Measurements from ENCODE around the gene APOL6.
"Not testable (repeated sequence)": the region's sequence is repeated elsewhere in the genome, so short reads cannot be mapped to it uniquely, and the experiment has no call there.

The APOL6 gene

DNA sequence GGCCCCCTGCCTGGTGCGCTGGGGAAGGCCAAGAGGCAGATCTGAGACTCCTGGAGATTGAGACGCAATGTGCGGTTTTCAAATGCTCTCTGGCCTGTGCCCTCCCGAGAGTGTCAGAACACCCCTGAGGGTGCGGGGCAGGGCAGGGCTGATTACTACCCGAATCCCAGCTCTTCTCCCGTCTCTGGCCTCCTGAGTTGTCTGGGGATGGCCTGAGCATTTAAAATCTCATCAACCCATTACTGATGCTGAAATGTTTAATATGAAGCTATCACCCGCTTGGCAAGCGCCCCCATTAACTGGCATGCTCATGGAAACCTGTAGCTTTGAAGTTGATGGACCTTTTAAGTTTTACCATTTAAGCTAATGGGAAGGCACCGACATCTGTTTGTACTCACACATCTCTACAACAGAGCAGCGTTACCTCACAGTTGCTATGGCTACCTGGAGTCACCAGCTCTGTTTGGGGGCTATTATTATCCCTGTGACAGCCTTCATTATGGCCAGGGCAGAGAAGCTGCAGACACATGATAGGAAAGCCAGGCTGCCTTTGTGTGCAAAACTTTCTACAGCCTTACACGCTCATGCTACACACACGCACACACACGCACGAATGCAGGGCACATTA, 27.5 kb upstream of the APOL6 start:
- no peaks in the 10 kb centered on the region for H3K9me3 Mint-ChIP-seq
- DNase-seq (ENCODE audit: low spot score in 2 of 2) (no peak), ATAC-seq (replicated peaks; ENCODE audit: extremely low read depth, poor library complexity, severe bottlenecking) (no peak)
- H3K27me3 Mint-ChIP-seq = peaks cover 19% of the 10 kb centered on the region
- H3K4me3 Mint-ChIP-seq = no peak overlapping the region
- H3K27ac Mint-ChIP-seq (ENCODE audit: low read depth) = no peak overlapping the region
- H3K4me1 Mint-ChIP-seq = peaks cover 6% of the 10 kb centered on the region
- H3K36me3 Mint-ChIP-seq (ENCODE audit: insufficient read depth) = no peaks in the 10 kb centered on the region

DNA sequence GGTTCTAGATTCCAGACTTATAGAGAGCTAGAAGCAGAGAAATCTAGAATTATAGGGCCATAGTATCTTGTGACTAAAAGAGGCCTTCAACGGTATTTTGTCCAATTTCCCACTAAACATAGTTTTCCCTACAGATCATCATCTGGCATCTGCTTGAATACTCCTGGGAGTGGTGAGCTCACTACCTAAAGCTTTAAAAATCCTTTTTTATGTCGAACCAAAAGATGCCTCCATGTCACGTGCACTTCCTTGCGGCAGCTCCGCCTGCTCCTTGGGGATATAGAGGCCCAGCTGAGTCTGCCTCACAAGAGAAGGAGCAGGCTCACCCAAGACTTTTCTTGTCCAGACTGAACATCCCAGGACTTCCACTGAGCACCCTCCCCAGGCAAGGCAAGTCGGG, 26.8 kb upstream of the APOL6 start:
- ATAC-seq (replicated peaks; ENCODE audit: extremely low read depth, poor library complexity, severe bottlenecking) (no peak), DNase-seq (ENCODE audit: low spot score in 2 of 2) (no peak)
- no peaks in the 10 kb centered on the region for H3K36me3 Mint-ChIP-seq (ENCODE audit: insufficient read depth)
- no peaks in the 10 kb centered on the region for H3K9me3 Mint-ChIP-seq
- H3K4me1 Mint-ChIP-seq = peaks cover 6% of the 10 kb centered on the region
- no peak overlapping the region for H3K4me3 Mint-ChIP-seq
- H3K27ac Mint-ChIP-seq (ENCODE audit: low read depth) = no peak overlapping the region
- peaks cover 23% of the 10 kb centered on the region for H3K27me3 Mint-ChIP-seq

DNA sequence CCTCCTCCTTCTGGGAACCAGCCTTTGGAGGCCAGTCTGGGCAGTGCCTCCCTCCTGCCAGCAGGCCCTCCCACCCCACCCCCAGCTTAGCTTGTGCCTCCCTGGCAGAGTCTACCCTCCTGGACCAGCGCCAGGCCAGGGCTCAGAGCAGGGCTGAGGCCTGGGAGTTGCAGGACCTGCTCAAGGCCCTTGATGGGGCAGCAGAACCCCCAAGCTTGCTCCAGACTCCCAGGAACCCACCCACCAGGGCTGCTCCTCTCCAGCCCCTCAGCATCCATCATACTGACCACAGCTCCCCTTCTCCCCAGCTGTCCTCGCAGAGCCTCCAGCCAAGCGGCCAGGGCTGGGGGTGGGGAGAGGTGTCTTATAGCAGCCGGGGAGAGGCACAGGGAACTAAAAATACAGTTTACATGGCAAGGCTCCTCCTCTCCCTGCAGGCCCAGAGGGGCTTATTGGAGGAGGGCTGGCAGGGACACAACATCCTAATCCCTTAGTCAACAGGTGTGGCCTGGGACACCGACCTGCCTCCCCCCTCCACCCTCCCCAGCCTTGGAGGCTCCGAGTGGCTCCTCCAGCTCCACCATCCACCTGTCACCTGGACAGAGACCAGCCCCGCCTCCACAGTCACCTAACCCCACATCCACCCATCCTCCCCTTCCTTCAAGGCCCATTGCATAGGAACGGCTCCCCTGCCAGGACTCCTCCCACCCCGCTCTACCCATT, 25.9 kb upstream of the APOL6 start:
- ATAC-seq (replicated peaks; ENCODE audit: extremely low read depth, poor library complexity, severe bottlenecking) (no peak), DNase-seq (ENCODE audit: low spot score in 2 of 2) (no peak)
- peaks cover 12% of the 10 kb centered on the region for H3K4me1 Mint-ChIP-seq
- peaks cover 23% of the 10 kb centered on the region for H3K27me3 Mint-ChIP-seq
- no peaks in the 10 kb centered on the region for H3K9me3 Mint-ChIP-seq
- no peak overlapping the region for H3K27ac Mint-ChIP-seq (ENCODE audit: low read depth)
- H3K36me3 Mint-ChIP-seq (ENCODE audit: insufficient read depth) = no peaks in the 10 kb centered on the region
- H3K4me3 Mint-ChIP-seq = no peak overlapping the region

GRCh38 chr22:35623885-35624284, 24.4 kb upstream of the APOL6 start:
- H3K4me1 Mint-ChIP-seq = peaks cover 17% of the 10 kb centered on the region
- H3K9me3 Mint-ChIP-seq; ATAC-seq (replicated peaks; ENCODE audit: extremely low read depth, poor library complexity, severe bottlenecking); H3K36me3 Mint-ChIP-seq (ENCODE audit: insufficient read depth); H3K4me3 Mint-ChIP-seq; H3K27ac Mint-ChIP-seq (ENCODE audit: low read depth); DNase-seq (ENCODE audit: low spot score in 2 of 2): not testable (repeated sequence)
- H3K27me3 Mint-ChIP-seq = peaks cover 23% of the 10 kb centered on the region

DNA sequence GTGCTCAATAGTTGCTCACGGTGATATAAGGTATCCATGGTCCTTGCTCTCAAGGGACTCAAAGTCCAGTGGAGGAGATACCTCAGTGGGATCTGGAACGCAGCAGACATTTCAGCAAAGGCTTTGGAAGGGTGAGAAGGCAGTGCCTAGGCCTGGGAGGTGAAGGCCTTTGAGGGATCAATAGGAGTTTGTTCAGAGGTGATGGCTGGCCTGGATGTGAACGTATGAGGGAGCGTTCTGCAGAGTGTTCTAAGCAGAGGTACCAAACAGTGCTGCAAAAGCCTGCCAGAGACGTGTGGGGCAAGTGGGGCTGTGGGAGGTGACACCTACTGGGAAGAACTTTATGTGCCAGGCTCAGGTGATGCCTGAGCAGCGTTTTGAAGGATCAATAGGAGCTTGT, 23.7 kb upstream of the APOL6 start:
- Mint-ChIP-seq H3K27ac (ENCODE audit: low read depth) (no peak overlapping the region), H3K4me3 (no peak overlapping the region), H3K9me3 (no peaks in the 10 kb centered on the region), H3K36me3 (ENCODE audit: insufficient read depth) (no peaks in the 10 kb centered on the region), H3K4me1 (peaks cover 21% of the 10 kb centered on the region), H3K27me3 (peaks cover 23% of the 10 kb centered on the region)
- no peak for ATAC-seq (replicated peaks; ENCODE audit: extremely low read depth, poor library complexity, severe bottlenecking)
- DNase-seq (ENCODE audit: low spot score in 2 of 2) = no peak

DNA sequence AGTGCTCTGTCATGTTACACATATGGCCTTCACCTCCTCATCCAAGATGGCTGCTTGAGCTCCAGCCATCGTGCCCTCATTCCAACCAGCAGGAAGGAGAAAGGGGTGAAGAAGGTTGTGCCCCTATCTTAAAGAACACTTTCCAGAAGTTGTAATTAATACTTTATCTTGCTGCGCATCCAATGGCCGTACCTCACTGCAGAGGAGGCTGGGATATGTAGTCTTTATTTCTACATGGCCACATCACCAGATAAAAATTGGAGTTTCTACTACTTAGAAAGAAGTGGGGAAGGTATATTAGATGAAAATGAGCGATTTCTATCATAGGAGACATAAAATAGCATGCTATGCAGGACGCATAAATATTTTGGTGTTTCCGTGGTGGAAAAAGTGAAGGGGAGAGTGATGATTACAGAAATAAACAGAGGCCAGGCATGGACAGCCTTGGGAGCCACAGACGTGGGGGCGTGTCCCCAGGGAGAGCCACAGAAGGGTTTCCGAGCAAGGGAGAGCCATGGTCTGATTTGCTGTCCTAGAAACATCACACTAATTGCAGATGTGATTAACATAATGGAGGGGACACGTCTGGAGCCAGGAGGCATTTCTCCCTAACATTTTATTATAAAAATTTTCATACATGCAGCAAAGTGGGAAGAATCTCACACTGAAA, 22.3 kb upstream of the APOL6 start:
- Mint-ChIP-seq H3K27me3 (peaks cover 23% of the 10 kb centered on the region), H3K27ac (ENCODE audit: low read depth) (no peak overlapping the region)

DNA sequence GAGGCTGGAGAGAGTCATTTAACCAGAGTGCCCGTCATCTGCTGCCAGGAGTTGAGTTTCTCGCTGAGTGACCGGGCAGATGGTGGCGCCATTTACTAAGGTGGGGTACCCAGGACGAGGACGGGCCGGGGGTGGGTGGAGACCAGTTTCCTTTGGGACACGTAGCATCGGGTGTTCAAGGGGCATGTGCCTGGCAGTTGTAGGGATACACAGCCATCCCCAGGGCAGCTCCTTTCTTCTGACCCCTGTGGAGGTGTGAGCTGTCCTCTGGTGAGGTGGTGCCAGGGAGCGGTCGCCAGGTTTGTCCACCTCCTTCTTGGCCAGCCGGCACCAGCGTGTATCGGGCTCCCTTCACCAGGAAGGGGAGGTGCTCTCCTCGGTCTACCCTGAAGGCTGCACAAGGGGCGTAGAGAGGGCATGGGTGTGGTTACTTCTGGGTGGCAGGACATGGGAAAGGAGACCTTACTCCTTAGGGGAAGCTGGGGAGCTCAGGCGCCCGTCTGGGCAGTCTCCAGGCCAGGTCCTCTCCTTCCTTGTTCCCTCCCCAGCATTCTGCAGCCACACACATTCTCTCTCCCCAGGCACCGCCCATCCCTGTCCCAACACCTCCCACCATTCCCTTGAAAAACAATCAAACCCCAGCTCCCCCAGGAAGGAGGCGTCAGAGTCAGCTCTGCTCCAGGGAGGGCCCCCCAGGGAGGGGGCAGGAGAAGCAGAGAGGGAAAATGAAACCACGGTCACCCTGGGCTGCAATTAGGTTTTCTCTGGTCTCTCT, 20.8 kb upstream of the APOL6 start:
- H3K36me3 Mint-ChIP-seq (ENCODE audit: insufficient read depth) = no peaks in the 10 kb centered on the region
- H3K4me3 Mint-ChIP-seq = peak overlapping the region; percentile 64
- DNase-seq (ENCODE audit: low spot score in 2 of 2) (peak in 1 of 2 donors; percentile 11), ATAC-seq (replicated peaks; ENCODE audit: extremely low read depth, poor library complexity, severe bottlenecking) (no peak)
- H3K9me3 Mint-ChIP-seq = no peaks in the 10 kb centered on the region
- peaks cover 23% of the 10 kb centered on the region for H3K27me3 Mint-ChIP-seq
- no peak overlapping the region for H3K27ac Mint-ChIP-seq (ENCODE audit: low read depth)
- peaks cover 27% of the 10 kb centered on the region for H3K4me1 Mint-ChIP-seq

More for the DNA sequence above, 22.3 kb upstream of the APOL6 start:
- no peaks in the 10 kb centered on the region for H3K9me3 Mint-ChIP-seq
- no peaks in the 10 kb centered on the region for H3K36me3 Mint-ChIP-seq (ENCODE audit: insufficient read depth)
- no peak for DNase-seq (ENCODE audit: low spot score in 2 of 2)
- ATAC-seq (replicated peaks; ENCODE audit: extremely low read depth, poor library complexity, severe bottlenecking) = no peak
- no peak overlapping the region for H3K4me3 Mint-ChIP-seq
- peaks cover 27% of the 10 kb centered on the region for H3K4me1 Mint-ChIP-seq

- no peaks in the 10 kb centered on the region for H3K36me3 Mint-ChIP-seq (ENCODE audit: insufficient read depth)
- H3K9me3 Mint-ChIP-seq = no peaks in the 10 kb centered on the region
- H3K27me3 Mint-ChIP-seq = peaks cover 23% of the 10 kb centered on the region
- no peak for ATAC-seq (replicated peaks; ENCODE audit: extremely low read depth, poor library complexity, severe bottlenecking)
- no peak for DNase-seq (ENCODE audit: low spot score in 2 of 2)
- H3K4me1 Mint-ChIP-seq = peaks cover 25% of the 10 kb centered on the region
- no peak overlapping the region for H3K27ac Mint-ChIP-seq (ENCODE audit: low read depth)
- no peak overlapping the region for H3K4me3 Mint-ChIP-seq
These were observed 19.5 kb upstream of the APOL6 start for GRCh38 chr22:35628732-35629131.

DNA sequence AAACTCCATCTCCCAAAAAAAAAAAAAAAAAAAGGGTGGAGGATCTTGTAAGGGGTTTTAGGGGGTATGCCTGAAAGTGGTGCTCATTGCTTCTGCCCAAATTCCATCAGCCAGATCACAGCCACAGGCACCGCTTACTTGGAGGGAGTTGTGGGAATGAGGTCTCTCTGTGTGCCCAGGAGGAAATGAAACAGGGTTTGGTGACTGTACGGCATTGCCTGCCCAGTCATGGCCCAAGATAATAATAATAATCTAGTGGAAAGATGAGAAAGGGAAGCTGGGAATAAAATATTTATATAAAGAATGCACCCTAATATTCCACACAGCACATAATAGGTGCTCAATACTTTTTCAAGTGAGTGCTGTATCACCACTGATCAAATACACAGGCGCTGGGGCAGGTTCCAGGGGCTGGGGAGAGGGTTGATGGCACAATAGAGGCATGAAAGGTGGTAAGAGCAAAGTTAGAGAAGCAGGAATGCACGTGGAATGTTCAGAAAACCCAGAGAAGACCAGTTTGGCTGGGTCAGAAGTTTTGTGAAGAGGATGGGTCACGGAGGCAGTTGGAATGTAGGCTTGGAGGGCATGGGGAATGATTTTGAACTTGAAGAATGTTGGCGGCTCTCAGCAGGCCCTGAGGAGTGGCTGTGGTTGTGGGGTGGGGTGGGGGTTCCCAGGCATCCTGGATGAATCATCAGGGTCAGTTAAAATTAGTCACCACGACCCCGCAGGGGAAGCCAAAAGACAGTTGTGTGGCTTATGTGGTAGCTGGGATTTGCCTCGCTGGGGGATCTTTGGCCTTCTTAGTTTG, 18.6 kb upstream of the APOL6 start:
- DNase-seq (ENCODE audit: low spot score in 2 of 2) = no peak
- Mint-ChIP-seq H3K27me3 (peaks cover 15% of the 10 kb centered on the region), H3K4me3 (no peak overlapping the region), H3K9me3 (no peaks in the 10 kb centered on the region), H3K36me3 (ENCODE audit: insufficient read depth) (no peaks in the 10 kb centered on the region), H3K27ac (ENCODE audit: low read depth) (peak overlapping the region; percentile 94), H3K4me1 (peaks cover 25% of the 10 kb centered on the region)
- ATAC-seq (replicated peaks; ENCODE audit: extremely low read depth, poor library complexity, severe bottlenecking) = no peak

DNA sequence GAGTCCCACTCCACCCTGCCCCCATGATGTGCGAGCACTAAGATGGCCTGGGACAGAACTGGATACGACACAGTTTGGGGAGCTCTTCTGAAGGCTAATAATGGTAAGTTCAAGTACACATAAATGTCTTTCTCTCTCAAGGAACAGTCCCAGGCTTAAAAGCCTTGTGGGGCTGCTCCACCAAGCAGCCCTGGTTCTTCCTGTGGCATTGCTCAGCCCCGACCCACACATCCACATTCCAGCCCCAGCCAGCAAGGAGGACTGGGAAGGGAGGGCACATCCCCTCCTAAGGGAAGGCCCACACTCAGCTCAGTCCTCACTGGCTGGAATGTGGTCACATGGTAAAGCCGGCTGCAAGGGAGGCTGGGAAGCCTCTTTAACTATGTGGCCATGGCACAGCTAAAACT, 17.9 kb upstream of the APOL6 start:
- Mint-ChIP-seq H3K27ac (ENCODE audit: low read depth) (peak overlapping the region; percentile 94), H3K27me3 (peaks cover 7% of the 10 kb centered on the region), H3K4me1 (peaks cover 25% of the 10 kb centered on the region), H3K4me3 (no peak overlapping the region), H3K36me3 (ENCODE audit: insufficient read depth) (no peaks in the 10 kb centered on the region), H3K9me3 (no peaks in the 10 kb centered on the region)
- ATAC-seq (replicated peaks; ENCODE audit: extremely low read depth, poor library complexity, severe bottlenecking) = no peak
- DNase-seq (ENCODE audit: low spot score in 2 of 2) = no peak

DNA sequence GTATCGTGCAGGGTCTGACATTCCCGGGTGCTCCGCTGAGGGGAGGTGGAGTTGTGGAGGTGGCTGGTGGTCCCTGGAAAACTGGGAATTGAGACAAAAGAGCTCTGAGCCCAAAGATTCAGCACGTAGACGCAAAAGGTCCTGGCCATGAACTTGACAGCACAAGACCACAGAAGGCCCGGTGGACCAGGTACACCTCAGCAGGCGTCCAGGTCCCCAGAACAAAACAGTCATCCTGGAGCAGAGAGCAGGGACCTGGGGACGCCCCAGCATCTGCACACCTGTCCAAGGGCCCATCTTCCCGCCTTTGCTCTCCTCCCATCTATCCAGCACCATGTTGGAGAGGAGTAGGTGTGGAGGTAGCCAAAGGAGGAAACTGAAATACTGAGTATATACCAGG, 17.4 kb upstream of the APOL6 start:
- Mint-ChIP-seq H3K9me3 (no peaks in the 10 kb centered on the region), H3K4me1 (peaks cover 25% of the 10 kb centered on the region), H3K27me3 (peaks cover 2% of the 10 kb centered on the region), H3K27ac (ENCODE audit: low read depth) (no peak overlapping the region), H3K4me3 (no peak overlapping the region), H3K36me3 (ENCODE audit: insufficient read depth) (no peaks in the 10 kb centered on the region)
- DNase-seq (ENCODE audit: low spot score in 2 of 2) (no peak), ATAC-seq (replicated peaks; ENCODE audit: extremely low read depth, poor library complexity, severe bottlenecking) (no peak)

DNA sequence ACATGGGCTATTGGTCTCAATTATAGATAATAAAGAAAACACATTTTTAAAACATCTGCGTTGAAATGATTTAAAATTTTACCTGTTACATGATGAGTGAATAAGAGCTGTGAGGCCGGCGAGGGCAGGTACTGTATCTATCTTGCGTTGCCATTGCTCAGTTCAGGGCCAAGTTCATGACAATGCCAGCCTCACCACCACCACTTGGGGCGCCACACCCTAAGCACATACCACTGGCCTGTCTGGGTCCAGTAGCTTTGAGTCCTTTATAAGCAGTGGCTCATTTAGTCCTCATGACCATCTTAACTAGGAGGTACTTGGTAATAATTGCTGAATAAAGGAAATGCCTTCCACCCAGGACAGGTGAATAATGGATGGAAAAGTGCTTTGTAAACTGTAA, 16.6 kb upstream of the APOL6 start:
- H3K27ac Mint-ChIP-seq (ENCODE audit: low read depth) = no peak overlapping the region
- H3K9me3 Mint-ChIP-seq = no peaks in the 10 kb centered on the region
- no peak overlapping the region for H3K4me3 Mint-ChIP-seq
- H3K4me1 Mint-ChIP-seq = peaks cover 25% of the 10 kb centered on the region
- DNase-seq (ENCODE audit: low spot score in 2 of 2) (no peak), ATAC-seq (replicated peaks; ENCODE audit: extremely low read depth, poor library complexity, severe bottlenecking) (no peak)
- no peaks in the 10 kb centered on the region for H3K27me3 Mint-ChIP-seq
- H3K36me3 Mint-ChIP-seq (ENCODE audit: insufficient read depth) = no peaks in the 10 kb centered on the region

All from central memory CD8-positive, alpha-beta T cell (primary cell).